NCI-H82 (cell line): ENCODE results near the gene SSX3.
A peak's percentile ranks its signal among the peaks of the same experiment; 100 is the strongest.
"Not testable (repeated sequence)": the region's sequence is repeated elsewhere in the genome, so short reads cannot be mapped to it uniquely, and the experiment has no call there.

Experiments used
- DNase-seq: peaks from one replicate; lab custom pipeline; 2025; lab: John Stamatoyannopoulos, UW

The SSX3 gene

GRCh38 chrX:48356315-48357094, at the start of gene SSX3:
SSX3 (minus strand) TSS chrX:48356703; CDS start chrX:48355249, 1,454 bp downstream.
- DNase-seq: not testable (repeated sequence)

GRCh38 chrX:48397825-48398224, 41.3 kb upstream of the SSX3 start:
- not testable (repeated sequence) for DNase-seq

GRCh38 chrX:48396931-48397330, 40.4 kb upstream of the SSX3 start:
- DNase-seq: not testable (repeated sequence)

- not testable (repeated sequence) for DNase-seq
Observed at GRCh38 chrX:48383239-48383638, 26.7 kb upstream of the SSX3 start, which contains the start of gene SSX4. SSX4 (plus strand) TSS chrX:48383539; CDS start chrX:48384054, 515 bp downstream.

- DNase-seq: not testable (repeated sequence)
Observed at GRCh38 chrX:48370408-48370807, 13.9 kb upstream of the SSX3 start.

GRCh38 chrX:48367717-48368408, 11.4 kb upstream of the SSX3 start:
- not testable (repeated sequence) for DNase-seq

GRCh38 chrX:48359281-48359680, 2.8 kb upstream of the SSX3 start:
- DNase-seq: peak; percentile 3

GRCh38 chrX:48357681-48358080, 1.2 kb upstream of the SSX3 start:
- no peak for DNase-seq

GRCh38 chrX:48346059-48346458, 10.4 kb downstream of the SSX3 start:
- not testable (repeated sequence) for DNase-seq

- DNase-seq: not testable (repeated sequence)
Observed at GRCh38 chrX:48313996-48314395, 42.5 kb downstream of the SSX3 start.

- no peak for DNase-seq
Observed at GRCh38 chrX:48306175-48306574, 50.3 kb downstream of the SSX3 start.
